OCI-LY7 (cell line): Measurements from ENCODE around the gene ERGIC1. TPM values are rescaled to one million over a fixed set of nuclear protein-coding genes. Genes with fewer than 3 reads are reported as not detected.

Experiments
- BruUV-seq: library from RNA; stranded (reverse); fragments of 400-500 nt; replicated peaks from 2 replicates; lab custom pipeline; 2021; lab: Mats Ljungman, UMichigan
- CTCF ChIA-PET: fragments of 300-600 bp; sonication (Branson Sonifier 250); formaldehyde crosslinking; loops from one replicate; lab custom pipeline; 2022; ENCODE audit warnings: antibody characterized with exemption; ENCODE audit not compliant: unreplicated experiment; lab: Charles Lee
- POLR2A ChIA-PET: fragments of 300-600 bp; sonication (Branson Sonifier 250); formaldehyde crosslinking; loops from one replicate; lab custom pipeline; 2022; ENCODE audit warnings: antibody characterized with exemption; lab: Charles Lee
- DNase-seq: peaks from one replicate; pipeline ENCODE4 v3.0.0-alpha.2; 2015; ENCODE audit warnings: low spot score
- H2AFZ ChIP-seq: fragments of 200-600 bp; sonication (generic), shearing (Covaris generic); 2 replicates; pipeline ENCODE4 v1.6.1; 2014; ENCODE audit warnings: mild to moderate bottlenecking, antibody characterized with exemption, low read length, moderate library complexity
- H3K27ac ChIP-seq: fragments of 200-600 bp; sonication (generic); 2 replicates; pipeline ENCODE4 v1.5.1; 2014; ENCODE audit warnings: mixed run types, low read depth, mild to moderate bottlenecking, moderate library complexity, low read length, inconsistent platforms; ENCODE audit not compliant: poor library complexity, severe bottlenecking
- H3K36me3 ChIP-seq: fragments of 200-600 bp; sonication (generic); 2 replicates; pipeline ENCODE4 v1.6.1; 2014; ENCODE audit warnings: mild to moderate bottlenecking, antibody characterized with exemption, low read length, moderate library complexity, mixed read lengths; ENCODE audit not compliant: insufficient read depth
- H3K4me1 ChIP-seq: fragments of 200-600 bp; sonication (generic); 2 replicates; pipeline ENCODE4 v1.5.1; 2014; ENCODE audit warnings: mild to moderate bottlenecking, low read length; ENCODE audit not compliant: insufficient read depth, poor library complexity, severe bottlenecking
- H3K4me2 ChIP-seq: fragments of 200-600 bp; sonication (generic); 2 replicates; pipeline ENCODE4 v1.6.1; 2014; ENCODE audit warnings: mild to moderate bottlenecking, low read length
- H3K4me3 ChIP-seq: fragments of 200-600 bp; sonication (generic); 2 replicates; pipeline ENCODE4 v1.5.1; 2014; ENCODE audit warnings: mild to moderate bottlenecking, low read depth, low read length; ENCODE audit not compliant: poor library complexity, severe bottlenecking
- H3K79me2 ChIP-seq: fragments of 200-600 bp; sonication (generic); 2 replicates; pipeline ENCODE4 v1.6.1; 2016; ENCODE audit warnings: low read depth, mild to moderate bottlenecking, low read length, moderate library complexity, mixed read lengths; ENCODE audit not compliant: insufficient read depth
- H3K9me2 ChIP-seq: fragments of 200-600 bp; sonication (generic); 2 replicates; pipeline ENCODE4 v1.6.1; 2016; ENCODE audit warnings: mild to moderate bottlenecking, low read length, mixed read lengths; ENCODE audit not compliant: insufficient read depth
- H3K9me3 ChIP-seq: fragments of 200-600 bp; sonication (generic); 2 replicates; pipeline ENCODE4 v1.6.1; 2014; ENCODE audit warnings: mild to moderate bottlenecking, mixed run types, low read length, mixed read lengths
- H4K20me1 ChIP-seq: fragments of 200-600 bp; sonication (generic); 2 replicates; pipeline ENCODE4 v1.6.1; 2014; ENCODE audit warnings: mild to moderate bottlenecking, antibody characterized with exemption, low read length, moderate library complexity, mixed read lengths; ENCODE audit not compliant: insufficient read depth
- EZH2phosphoT487 ChIP-seq: fragments of 200-600 bp; sonication (generic); IDR thresholded peaks from 2 replicates; pipeline ENCODE4 v1.6.1; 2018; ENCODE audit warnings: low read depth, borderline replicate concordance, mild to moderate bottlenecking, mixed run types, antibody characterized with exemption, low read length, moderate library complexity, mixed read lengths
- intact Hi-C: fragments of 100-400 bp; cut with micrococcal nuclease; formaldehyde crosslinking; loops from one replicate; pipeline ENCODE4 v1.10.0; 2022; ENCODE audit not compliant: unreplicated experiment
- total RNA-seq, 2 experiments: library from RNA; depleted of rRNA in 1 of 2; stranded (reverse); fragments of >200 nt in 1 of 2; shearing (Covaris generic) in 1 of 2; gene quantifications; 2 replicates each; pipeline ENCODE4 v1.2.3, GENCODE V29; 2014 to 2022
- TF ChIP-seq, protein P1 (sequence below): fragments of 200-600 bp; sonication (generic); conservative IDR thresholded peaks from 2 replicates; pipeline ENCODE4 v1.5.1; 2014; ENCODE audit warnings: mild to moderate bottlenecking, antibody characterized with exemption, low read length, moderate library complexity, mixed read lengths

ERGIC1 gene
- total RNA-seq, 2 experiments from 2014 or later, result 125 to 178 TPM

DNA sequence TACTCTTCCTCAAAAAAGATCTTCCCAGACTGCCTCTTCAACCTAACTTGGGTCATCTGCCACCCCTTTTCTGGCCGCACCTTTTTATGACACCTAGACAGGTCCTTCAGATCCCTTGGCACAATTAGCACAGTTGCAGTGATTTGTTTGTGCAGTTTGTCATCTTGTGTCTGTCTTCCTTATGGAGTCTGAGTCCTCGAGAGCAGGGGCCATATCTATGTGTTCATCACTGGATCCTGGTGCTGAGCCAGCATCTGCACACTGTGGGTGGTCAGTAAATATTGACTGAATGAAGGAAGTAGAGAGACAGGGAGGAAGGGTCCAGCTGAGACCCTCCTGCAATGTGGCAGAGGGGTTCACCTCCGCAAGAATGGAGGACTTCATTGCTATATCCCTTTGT, 14.4 kb downstream of the ERGIC1 start:
- H3K4me1 ChIP-seq, result peaks cover 29% of the 10 kb centered on the region
- H3K9me2 ChIP-seq, result no peaks in the 10 kb centered on the region
- no peak overlapping the region for H3K4me3 ChIP-seq
- H3K4me2 ChIP-seq, result no peak overlapping the region
- TF ChIP-seq EZH2phosphoT487, result no peak
- TF ChIP-seq, protein P1, sequence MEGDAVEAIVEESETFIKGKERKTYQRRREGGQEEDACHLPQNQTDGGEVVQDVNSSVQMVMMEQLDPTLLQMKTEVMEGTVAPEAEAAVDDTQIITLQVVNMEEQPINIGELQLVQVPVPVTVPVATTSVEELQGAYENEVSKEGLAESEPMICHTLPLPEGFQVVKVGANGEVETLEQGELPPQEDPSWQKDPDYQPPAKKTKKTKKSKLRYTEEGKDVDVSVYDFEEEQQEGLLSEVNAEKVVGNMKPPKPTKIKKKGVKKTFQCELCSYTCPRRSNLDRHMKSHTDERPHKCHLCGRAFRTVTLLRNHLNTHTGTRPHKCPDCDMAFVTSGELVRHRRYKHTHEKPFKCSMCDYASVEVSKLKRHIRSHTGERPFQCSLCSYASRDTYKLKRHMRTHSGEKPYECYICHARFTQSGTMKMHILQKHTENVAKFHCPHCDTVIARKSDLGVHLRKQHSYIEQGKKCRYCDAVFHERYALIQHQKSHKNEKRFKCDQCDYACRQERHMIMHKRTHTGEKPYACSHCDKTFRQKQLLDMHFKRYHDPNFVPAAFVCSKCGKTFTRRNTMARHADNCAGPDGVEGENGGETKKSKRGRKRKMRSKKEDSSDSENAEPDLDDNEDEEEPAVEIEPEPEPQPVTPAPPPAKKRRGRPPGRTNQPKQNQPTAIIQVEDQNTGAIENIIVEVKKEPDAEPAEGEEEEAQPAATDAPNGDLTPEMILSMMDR, result no peak
- peaks cover 13% of the 10 kb centered on the region for H4K20me1 ChIP-seq
- no peaks in the 10 kb centered on the region for H3K9me3 ChIP-seq
- no TSS peak for BruUV-seq
- H3K36me3 ChIP-seq, result peaks cover 38% of the 10 kb centered on the region; the same call in 1 of the 2 replicates
- peaks cover 79% of the 10 kb centered on the region for H3K79me2 ChIP-seq
- no peak overlapping the region for H2AFZ ChIP-seq
- H3K27ac ChIP-seq, result no peak overlapping the region
- POLR2A ChIA-PET, result interaction anchor here (1.0 to 2.5 kb wide), 2 partner anchors 12 to 41 kb away, joined by 3 to 11 read pairs; no protein-coding TSS in a partner anchor
- DNase-seq, result no peak
- CTCF ChIA-PET, result interaction anchor here (0.9 kb wide), 1 partner anchor 27 kb away, joined by 3 read pairs; no protein-coding TSS in a partner anchor
- intact Hi-C loops, result no loop called here

DNA sequence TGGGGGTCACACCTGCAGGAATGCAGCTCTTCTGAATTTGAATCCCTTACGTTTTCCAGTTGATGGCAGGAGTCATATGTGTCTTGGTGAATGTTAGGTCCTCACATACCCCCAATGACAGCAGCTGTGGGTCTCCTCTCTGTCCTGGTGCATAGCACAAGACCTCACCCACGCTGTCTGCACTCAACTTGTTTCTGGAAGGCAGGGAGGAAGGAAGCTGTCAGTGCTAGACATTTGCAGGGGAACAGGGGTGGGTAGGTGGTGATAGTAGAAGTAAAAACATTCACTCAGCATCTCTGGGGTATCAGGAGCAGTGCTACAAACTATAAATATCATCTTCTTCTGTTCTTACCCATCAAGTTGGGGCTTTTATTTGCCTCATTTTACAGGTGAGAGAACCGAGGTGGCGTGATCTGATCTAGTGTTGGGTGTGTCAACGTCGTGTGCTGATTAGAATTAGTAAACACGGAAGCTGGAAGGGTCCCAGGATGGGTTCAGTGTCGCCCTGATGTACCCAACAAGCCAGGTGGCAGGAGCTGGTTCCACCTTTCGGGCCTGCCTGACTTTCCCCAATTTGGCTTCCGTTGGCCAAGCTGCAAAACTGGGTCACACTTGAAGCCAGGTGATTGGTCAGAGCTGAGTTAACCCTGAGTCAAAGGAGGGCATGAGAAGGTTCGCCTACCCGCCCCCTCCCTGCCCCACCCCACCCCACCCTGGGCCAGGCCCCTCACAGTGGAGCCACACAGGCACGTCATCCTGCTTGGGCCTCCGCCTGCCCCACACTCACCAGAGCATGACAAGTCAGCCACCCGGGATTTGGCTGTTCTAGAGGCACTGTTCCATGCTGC, 15.8 kb downstream of the ERGIC1 start:
- H3K9me2 ChIP-seq, result no peaks in the 10 kb centered on the region
- ChIA-PET POLR2A (interaction anchor here (0.6 to 2.5 kb wide), 2 partner anchors 13 to 14 kb away, joined by 3 to 11 read pairs; no protein-coding TSS in a partner anchor), CTCF (interaction anchor here (0.6 to 1.4 kb wide), 2 partner anchors 78 to 439 kb away, joined by 4 read pairs; partner anchors contain the start of gene DUSP1)
- H2AFZ ChIP-seq, result no peak overlapping the region
- TF ChIP-seq EZH2phosphoT487, result no peak
- TF ChIP-seq, protein P1, result no peak
- H3K9me3 ChIP-seq, result no peaks in the 10 kb centered on the region
- intact Hi-C loops, result loop anchor here (1.0 to 5.0 kb wide), 2 partner anchors 12 to 133 kb away; no protein-coding TSS in a partner anchor
- peak overlapping the region; percentile 46 for H3K4me2 ChIP-seq
- peaks cover 72% of the 10 kb centered on the region; the same call in 1 of the 2 replicates for H3K79me2 ChIP-seq
- H3K27ac ChIP-seq, result peak overlapping the region; percentile 38
- peak; percentile 46 for DNase-seq
- no peak overlapping the region for H3K4me3 ChIP-seq
- no TSS peak for BruUV-seq
- peaks cover 13% of the 10 kb centered on the region for H4K20me1 ChIP-seq
- H3K36me3 ChIP-seq, result peaks cover 26% of the 10 kb centered on the region; the same call in 1 of the 2 replicates
- H3K4me1 ChIP-seq, result peaks cover 34% of the 10 kb centered on the region
